ENCODE results near the gene RAP2A.

The RAP2A gene

GRCh38 chr13:97422118-97423054 lies 11.6 kb upstream of the RAP2A start:
- DNase-seq = peak; percentile 43

- no peak for DNase-seq
Observed at GRCh38 chr13:97423300-97424045, 10.5 kb upstream of the RAP2A start.

- DNase-seq = no peak
Observed at GRCh38 chr13:97425590-97425989, 8.4 kb upstream of the RAP2A start.

- DNase-seq = no peak
Observed at GRCh38 chr13:97426695-97427094, 7.3 kb upstream of the RAP2A start.

GRCh38 chr13:97429681-97430081 lies 4.3 kb upstream of the RAP2A start:
- peak; percentile 58 for DNase-seq

GRCh38 chr13:97430296-97430695 lies 3.7 kb upstream of the RAP2A start:
- no peak for DNase-seq

DNA sequence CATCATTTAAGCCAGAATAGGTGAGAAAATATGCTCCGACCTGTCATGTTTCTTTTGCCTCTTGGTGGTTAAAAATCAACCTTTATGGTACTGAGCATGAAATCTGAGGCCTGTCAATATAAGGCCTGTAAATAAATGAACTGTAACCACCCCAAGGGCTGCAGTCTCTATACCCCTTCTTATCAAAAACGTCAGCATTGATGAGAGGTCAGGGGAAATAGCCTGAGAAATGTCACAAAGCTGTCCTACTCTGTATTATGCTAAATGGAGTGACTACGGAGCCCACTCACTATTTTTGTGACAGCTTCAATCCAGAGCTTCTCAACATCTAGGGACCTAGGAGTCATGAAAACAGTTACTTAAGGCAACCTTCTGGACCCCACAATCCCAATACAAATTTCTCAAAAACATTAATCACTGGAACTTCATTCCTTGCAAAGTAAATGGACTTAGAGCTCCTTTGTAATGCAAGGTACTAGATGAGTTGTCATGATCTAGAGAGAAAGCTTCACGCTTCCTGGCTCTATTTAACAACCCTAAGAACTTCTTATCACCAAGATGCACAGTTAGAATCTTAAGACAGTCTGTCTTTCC lies 2.7 kb upstream of the RAP2A start:
- no peak for DNase-seq

DNA sequence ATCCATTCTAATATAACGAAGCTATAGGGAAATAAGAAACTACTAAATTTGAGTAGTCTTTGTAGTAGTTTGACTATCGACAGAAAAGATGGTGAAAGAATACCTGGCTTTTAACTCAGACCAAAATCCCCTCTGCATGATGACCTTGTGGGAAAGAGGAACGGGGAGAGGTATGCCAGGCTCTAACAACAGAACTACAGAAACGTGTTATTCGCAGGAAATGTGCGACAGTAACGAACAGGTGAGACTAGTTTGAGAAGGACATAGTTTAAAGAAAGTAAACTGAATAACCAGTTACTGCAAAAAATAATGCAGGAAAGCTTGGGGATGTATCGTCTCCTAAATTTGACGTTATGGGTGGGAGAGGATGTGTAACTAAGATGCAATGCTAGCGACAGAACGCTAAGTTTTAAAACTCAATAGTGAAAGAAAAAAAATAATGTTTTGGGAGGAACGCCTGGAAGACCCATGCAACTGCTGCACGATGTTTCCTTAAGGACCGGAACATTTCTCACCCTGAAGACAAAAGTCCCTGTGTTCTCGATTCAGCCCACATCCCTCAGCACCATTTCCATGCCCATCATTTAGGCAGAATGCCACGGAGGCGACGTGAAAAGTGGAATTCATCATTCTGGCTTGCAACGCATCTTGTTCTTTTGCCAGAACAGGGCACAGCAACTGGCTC lies 1.6 kb upstream of the RAP2A start:
- DNase-seq = no peak

GRCh38 chr13:97432917-97433726 lies 847 bp upstream of the RAP2A start:
- peak; percentile 100 for DNase-seq

- DNase-seq = peak; percentile 28
Observed at GRCh38 chr13:97434397-97435201, 630 bp downstream of the RAP2A start.

DNA sequence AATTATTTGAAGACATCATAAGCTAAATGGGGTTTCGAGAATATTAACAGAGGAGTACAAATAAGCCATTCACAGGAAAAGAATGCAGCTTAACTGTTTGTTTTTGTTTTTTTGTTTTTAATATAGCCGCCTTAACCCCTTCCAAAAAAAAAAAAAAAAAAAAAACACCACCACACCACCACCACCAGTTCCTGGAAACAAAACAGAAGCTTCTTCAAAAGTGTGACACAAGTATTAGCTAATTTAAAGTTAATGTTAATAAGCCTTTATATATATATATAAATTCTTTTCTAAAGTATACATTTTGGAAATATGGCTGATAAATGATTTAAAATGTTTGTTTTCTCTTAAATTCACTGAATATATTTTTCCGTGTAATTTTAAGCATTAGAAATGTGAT lies 1.4 kb downstream of the RAP2A start:
- no peak for DNase-seq

DNA sequence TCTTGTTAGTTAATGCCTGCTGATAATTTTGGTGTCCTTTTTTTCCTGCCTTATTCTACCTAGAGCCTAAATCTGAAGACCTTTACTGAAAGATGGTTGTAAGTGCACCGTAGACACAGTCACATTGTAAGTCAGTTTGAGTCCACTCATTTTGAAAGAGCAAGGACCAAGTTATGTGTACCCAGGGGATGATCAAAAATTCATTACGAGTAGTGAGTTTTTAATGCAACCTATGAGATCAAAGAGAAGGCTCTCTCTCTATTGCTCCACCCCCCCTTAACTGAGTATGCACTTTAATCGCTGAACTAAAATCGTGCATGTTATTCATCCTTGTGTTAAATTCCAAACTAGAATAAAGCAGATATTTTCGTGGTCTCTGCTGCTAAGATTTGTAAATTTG lies 1.8 kb downstream of the RAP2A start:
- DNase-seq = no peak

DNA sequence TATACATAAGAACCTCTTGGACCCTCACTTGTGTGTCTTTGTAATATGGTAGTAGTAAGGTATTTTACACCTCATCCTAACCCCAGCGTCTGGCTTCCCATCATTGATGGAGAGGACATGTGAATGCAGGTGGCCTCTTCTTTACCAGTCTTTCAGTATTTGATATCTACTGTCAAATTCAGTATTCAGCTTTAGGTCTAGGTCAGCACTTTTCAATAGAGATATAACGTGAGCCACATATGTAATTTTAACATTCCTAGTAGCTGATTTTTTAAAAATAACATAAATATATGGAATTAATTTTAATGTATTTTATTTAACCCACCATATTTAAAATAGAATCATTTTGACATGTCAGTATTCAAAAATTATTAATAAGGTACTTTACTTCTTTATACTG lies 2.9 kb downstream of the RAP2A start:
- no peak for DNase-seq

DNA sequence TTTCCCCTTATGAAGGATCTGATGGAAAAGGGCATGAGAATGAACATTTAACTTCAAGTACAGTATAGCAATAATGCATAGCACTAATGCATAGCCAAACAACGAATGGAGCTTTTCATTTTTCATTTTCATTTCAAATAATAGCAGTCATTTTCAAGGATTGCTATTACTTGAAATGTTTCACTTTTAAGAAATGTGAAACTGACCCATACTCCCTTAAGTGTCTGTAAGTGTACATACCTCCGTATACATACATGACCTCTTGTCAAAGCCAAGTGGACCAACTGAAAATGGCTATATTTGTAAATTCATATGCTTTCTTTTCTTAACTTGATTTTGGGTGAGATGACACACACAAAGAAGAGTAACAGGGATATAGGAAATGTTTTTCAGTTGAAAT lies 3.8 kb downstream of the RAP2A start:
- no peak for DNase-seq

GRCh38 chr13:97438856-97439595 lies 5.1 kb downstream of the RAP2A start:
- no peak for DNase-seq

- DNase-seq = no peak
Observed at GRCh38 chr13:97440598-97441170, 6.7 kb downstream of the RAP2A start.

DNA sequence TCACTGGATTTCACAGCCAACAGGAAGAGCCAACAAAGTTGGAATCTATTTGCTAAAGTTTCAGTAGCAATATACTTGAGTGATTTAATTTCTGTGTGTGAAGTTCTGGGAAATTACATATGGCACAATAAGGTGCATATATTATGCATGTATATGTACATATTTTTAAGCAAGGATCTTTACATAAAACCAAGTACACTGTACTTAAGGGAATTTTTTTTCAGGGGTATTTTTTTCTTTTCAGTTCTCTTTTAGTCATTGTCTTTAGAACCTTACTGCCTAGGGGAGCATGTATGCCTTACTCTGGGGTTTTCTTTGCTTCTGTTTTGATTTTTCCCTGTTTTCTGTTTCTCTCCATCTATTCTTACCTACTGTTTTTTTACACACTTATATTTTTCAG lies 7.4 kb downstream of the RAP2A start:
- DNase-seq = no peak

DNA sequence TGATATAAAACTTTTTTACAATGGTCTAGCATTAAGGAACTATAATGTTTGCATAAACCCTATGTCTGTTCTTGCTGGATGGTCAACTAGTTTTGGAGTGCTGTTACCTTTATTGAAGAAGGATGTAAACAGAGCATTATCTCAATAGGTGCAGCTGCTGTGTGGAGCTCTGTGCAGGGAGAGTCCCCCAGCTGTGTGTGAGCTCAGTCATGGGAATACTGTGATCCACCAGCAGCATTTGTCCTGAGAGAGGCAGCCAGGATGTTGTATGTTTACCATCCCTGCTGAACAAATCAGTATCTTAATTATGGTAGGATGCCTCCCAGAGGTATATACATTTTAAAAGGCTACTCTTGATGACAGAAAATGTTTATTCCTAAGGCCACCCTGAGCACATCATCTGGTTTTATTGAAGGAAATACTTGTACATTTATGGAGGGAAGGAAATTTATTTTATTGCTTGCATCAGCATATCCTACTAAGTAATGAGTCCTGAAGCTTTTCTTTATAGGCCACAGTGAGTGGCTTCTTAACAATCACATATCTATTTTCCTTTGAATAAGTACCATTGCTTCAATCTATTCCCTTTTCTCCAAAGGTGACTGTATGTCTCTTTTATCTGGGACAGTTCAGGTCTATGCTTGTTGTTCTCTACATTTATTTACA lies 11.7 kb downstream of the RAP2A start:
- no peak for DNase-seq

- no peak for DNase-seq
Observed at GRCh38 chr13:97446448-97446847, 12.5 kb downstream of the RAP2A start.
